ENCODE data around the gene PFDN4. TPM values are rescaled to one million over a fixed set of nuclear protein-coding genes. Genes with fewer than 3 reads are reported as not detected.
"Not testable (repeated sequence)": the region's sequence is repeated elsewhere in the genome, so short reads cannot be mapped to it uniquely, and the experiment has no call there.

PFDN4 gene
- total and polyA plus RNA-seq, 12 donors: 18.7 to 103 (median 44.2) TPM

DNA sequence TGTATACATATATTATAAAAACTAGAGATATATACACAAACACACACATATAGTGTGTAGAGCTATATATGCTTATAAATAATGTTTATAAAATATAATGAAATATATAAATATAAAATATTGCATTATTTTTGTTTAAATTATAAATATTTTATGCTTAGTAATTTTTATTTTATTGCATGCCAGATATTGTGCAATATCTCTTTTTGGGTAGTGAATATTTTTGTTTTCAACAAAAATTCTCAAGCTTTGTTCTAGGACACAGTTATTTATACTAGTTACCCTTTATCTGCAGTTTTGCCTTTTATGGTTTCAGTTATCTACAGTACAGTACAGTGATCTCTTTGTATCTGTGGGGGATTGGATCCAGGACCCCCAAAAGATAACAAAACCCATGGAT, 52.2 kb downstream of the PFDN4 start:
- H3K4me3 ChIP-seq: no peak overlapping the region
- intact Hi-C loops (cut with DNase I): no loop called here
- DNase-seq: no peak
- TF ChIP-seq, protein P1, sequence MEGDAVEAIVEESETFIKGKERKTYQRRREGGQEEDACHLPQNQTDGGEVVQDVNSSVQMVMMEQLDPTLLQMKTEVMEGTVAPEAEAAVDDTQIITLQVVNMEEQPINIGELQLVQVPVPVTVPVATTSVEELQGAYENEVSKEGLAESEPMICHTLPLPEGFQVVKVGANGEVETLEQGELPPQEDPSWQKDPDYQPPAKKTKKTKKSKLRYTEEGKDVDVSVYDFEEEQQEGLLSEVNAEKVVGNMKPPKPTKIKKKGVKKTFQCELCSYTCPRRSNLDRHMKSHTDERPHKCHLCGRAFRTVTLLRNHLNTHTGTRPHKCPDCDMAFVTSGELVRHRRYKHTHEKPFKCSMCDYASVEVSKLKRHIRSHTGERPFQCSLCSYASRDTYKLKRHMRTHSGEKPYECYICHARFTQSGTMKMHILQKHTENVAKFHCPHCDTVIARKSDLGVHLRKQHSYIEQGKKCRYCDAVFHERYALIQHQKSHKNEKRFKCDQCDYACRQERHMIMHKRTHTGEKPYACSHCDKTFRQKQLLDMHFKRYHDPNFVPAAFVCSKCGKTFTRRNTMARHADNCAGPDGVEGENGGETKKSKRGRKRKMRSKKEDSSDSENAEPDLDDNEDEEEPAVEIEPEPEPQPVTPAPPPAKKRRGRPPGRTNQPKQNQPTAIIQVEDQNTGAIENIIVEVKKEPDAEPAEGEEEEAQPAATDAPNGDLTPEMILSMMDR (IDR thresholded peaks at IDR 0.05): no peak
- no peak for TF ChIP-seq POLR2A (IDR thresholded peaks at IDR 0.05)
- no peaks in the 10 kb centered on the region for H3K9me3 ChIP-seq (replicated peaks in 1 of 3)
- H3K27ac ChIP-seq: no peak overlapping the region
- peaks cover 9 to 18% of the 10 kb centered on the region in 2 donors for H3K4me1 ChIP-seq (replicated peaks in 1 of 2)
- no peaks in the 10 kb centered on the region for H3K27me3 ChIP-seq
- H3K36me3 ChIP-seq (replicated peaks in 1 of 2): no peaks in the 10 kb centered on the region

DNA sequence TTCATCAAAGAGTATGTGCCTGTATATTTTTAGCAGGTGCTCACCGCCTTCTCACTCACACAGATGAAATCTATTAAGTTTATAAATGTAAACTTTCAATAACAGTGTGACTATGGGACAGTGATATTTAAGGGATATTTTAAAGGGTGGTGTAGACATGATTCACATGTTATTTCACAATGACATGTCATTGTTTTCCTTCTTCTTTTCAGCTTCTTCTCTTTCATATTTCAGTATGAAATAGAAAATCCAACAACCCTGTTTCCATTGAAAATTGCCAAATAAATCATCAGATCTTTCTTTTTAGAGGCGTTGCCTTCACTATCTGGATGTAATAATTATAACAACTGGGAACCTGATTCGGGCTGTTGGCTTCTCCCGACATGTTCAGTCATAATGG, 54.8 kb downstream of the PFDN4 start:
- Histone ChIP-seq H3K4me3 (no peak overlapping the region), H3K27me3 (no peaks in the 10 kb centered on the region), H3K9me3 (replicated peaks in 1 of 3) (no peaks in the 10 kb centered on the region), H3K27ac (no peak overlapping the region), H3K4me1 (replicated peaks in 1 of 2) (peaks cover 0 to 4% of the 10 kb centered on the region in 2 donors), H3K36me3 (replicated peaks in 1 of 2) (no peaks in the 10 kb centered on the region)
- DNase-seq: no peak
- TF ChIP-seq, protein P1 (IDR thresholded peaks at IDR 0.05): no peak
- no peak for TF ChIP-seq POLR2A (IDR thresholded peaks at IDR 0.05)
- intact Hi-C loops (cut with DNase I): no loop called here
- WGBS, 4 donors: 69 to 86% (median 78%) methylated on average over 4 of the region's 4 CpGs

DNA sequence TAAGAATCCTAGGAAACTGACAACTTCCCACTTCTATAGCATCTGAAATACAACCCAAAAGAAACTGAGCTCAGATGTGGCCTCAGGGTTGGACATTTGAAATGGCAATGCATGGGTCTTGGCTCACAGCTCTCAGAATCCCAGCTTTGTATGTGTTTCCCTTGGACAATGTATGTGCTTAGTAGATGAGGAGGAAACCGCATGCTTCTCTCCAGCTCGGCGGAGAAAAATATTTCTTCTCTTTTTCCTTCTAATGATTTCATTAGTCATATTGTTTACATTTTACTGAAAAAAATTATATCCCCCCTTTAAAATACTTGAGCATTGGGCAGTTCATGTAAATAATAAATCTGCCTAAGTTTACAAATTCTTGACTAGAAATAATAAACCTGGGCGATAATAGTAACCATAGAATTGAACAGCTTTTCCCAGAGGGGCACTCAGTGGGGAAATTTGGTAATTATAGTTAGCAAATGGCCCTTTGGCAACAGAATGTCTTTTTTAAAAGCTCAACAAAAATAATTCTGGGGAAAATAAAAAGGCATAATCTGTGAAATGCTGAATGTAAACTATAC, 55.3 kb downstream of the PFDN4 start:
- H3K4me1 ChIP-seq (replicated peaks in 1 of 2): peaks cover 0 to 4% of the 10 kb centered on the region in 2 donors
- DNase-seq: no peak
- intact Hi-C loops (cut with DNase I): no loop called here
- 68 to 83% (median 76%) methylated on average over 4 of the region's 4 CpGs for WGBS, 4 donors
- no peaks in the 10 kb centered on the region for H3K27me3 ChIP-seq
- no peaks in the 10 kb centered on the region for H3K36me3 ChIP-seq (replicated peaks in 1 of 2)
- TF ChIP-seq, protein P1 (IDR thresholded peaks at IDR 0.05): no peak
- TF ChIP-seq POLR2A (IDR thresholded peaks at IDR 0.05): no peak
- H3K9me3 ChIP-seq (replicated peaks in 1 of 3): no peaks in the 10 kb centered on the region
- H3K4me3 ChIP-seq: no peak overlapping the region
- no peak overlapping the region for H3K27ac ChIP-seq

DNA sequence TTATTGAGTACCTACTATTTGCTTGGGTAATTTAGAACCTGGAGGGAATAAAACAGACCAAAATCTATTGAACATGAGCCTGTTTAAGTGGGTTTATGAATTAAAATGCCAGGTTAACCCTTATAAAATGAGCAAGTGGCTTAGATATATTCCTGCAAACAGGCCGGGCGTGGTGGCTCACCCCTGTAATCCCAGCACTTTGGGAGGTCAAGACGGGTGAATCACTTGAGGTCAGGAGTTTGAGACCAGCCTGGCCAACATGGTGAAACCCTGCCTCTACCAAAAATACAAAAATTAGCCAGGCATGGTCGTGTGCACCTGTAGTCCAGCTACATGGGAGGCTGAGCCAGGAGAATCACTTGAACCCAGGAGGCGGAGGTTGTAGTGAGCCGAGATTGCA, 57.9 kb downstream of the PFDN4 start:
- 83 to 86% (median 84%) methylated on average over 6 of the region's 6 CpGs for WGBS, 4 donors
- H3K36me3 ChIP-seq (replicated peaks in 1 of 2); DNase-seq; H3K4me1 ChIP-seq (replicated peaks in 1 of 2); intact Hi-C loops (cut with DNase I); H3K4me3 ChIP-seq; H3K27me3 ChIP-seq; H3K9me3 ChIP-seq (replicated peaks in 1 of 3); H3K27ac ChIP-seq: not testable (repeated sequence)

DNA sequence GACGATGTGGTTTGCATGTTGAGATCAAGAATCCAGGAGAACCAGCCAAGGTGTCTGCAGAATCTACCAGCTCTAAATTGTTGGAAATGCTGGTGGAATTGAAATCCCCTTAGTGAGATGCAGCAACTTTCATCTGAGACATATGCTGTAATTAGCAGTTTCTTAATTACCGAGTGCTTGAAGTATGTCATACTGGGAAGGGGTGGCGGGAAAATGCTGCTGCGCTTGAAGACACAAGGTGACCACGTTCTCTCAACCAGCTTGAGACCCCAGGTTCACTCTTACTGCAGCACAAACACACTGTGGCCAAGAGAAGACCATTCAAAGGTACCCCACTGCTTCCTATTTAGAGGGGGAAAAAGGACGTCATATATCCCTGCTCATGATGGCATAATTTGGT, 59.0 kb downstream of the PFDN4 start:
- intact Hi-C loops (cut with DNase I): no loop called here
- 89 to 94% (median 90%) methylated on average over 6 of the region's 6 CpGs for WGBS, 4 donors
- DNase-seq: no peak

More for the DNA sequence above, 59.0 kb downstream of the PFDN4 start:
- Histone ChIP-seq H3K4me3 (no peak overlapping the region), H3K27ac (no peak overlapping the region), H3K9me3 (replicated peaks in 1 of 3) (no peaks in the 10 kb centered on the region), H3K36me3 (replicated peaks in 1 of 2) (no peaks in the 10 kb centered on the region), H3K27me3 (no peaks in the 10 kb centered on the region), H3K4me1 (replicated peaks in 1 of 2) (peaks cover 0 to 4% of the 10 kb centered on the region in 2 donors)
- TF ChIP-seq, protein P1 (IDR thresholded peaks at IDR 0.05): no peak
- TF ChIP-seq POLR2A (IDR thresholded peaks at IDR 0.05): no peak
